Kidney (tissue), 14 donors: ENCODE results near the gene TTC1. TPM values are rescaled to one million over a fixed set of nuclear protein-coding genes. Genes with fewer than 3 reads are reported as not detected.

ENCODE experiments used
- DNase-seq, 5 donors: peaks; one replicate each; pipeline ENCODE4 v3.0.0-alpha.2; 2013 to 2020
- FAIRE-seq: peaks from 2 replicates; lab custom pipeline; 2012; peaks lifted over from hg19 to GRCh38; lab: Jason Lieb, UNC
- H3K27ac ChIP-seq, 2 donors: one replicate each; pipeline ENCODE4 v1.7.0; 2013; ENCODE audit warnings: low read depth in 2 of 2, low read length in 2 of 2, inconsistent platforms in 1 of 2
- H3K27me3 ChIP-seq: one replicate; pipeline ENCODE4 v1.7.1; 2013; ENCODE audit warnings: low read length, inconsistent platforms; ENCODE audit not compliant: control insufficient read depth, insufficient read depth
- H3K36me3 ChIP-seq, 3 donors: one replicate each; pipeline versions ENCODE4 v1.7.0 to v1.7.1; 2013; ENCODE audit warnings: low read length in 3 of 3, control low read depth in 1 of 3, inconsistent platforms in 1 of 3; ENCODE audit not compliant: insufficient read depth in 3 of 3, control insufficient read depth in 2 of 3
- H3K4me1 ChIP-seq, 3 donors: one replicate each; pipeline versions ENCODE4 v1.7.0 to v1.7.1; 2013; ENCODE audit warnings: low read length in 3 of 3, inconsistent platforms in 1 of 3, low read depth in 1 of 3; ENCODE audit not compliant: control insufficient read depth in 2 of 3, insufficient read depth in 2 of 3
- H3K4me3 ChIP-seq, 3 donors: one replicate each; pipeline versions ENCODE4 v1.7.0 to v1.8.1; 2013; ENCODE audit warnings: low read length in 3 of 3, control low read depth in 1 of 3, inconsistent platforms in 1 of 3
- H3K9ac ChIP-seq, 3 donors: one replicate each; pipeline versions ENCODE4 v1.7.0 to v1.7.1; 2013; ENCODE audit warnings: low read length in 3 of 3, control low read depth in 1 of 3, inconsistent platforms in 1 of 3
- H3K9me3 ChIP-seq, 3 donors: one replicate each; pipeline versions ENCODE4 v1.7.0 to v1.7.1; 2013; ENCODE audit warnings: low read length in 3 of 3, control low read depth in 1 of 3, inconsistent platforms in 1 of 3; ENCODE audit not compliant: control insufficient read depth in 2 of 3, insufficient read depth in 1 of 3
- CTCF ChIP-seq: IDR thresholded peaks from 3 replicates; pipeline ENCODE4 v1.5.1; 2012; ENCODE audit warnings: mild to moderate bottlenecking, moderate library complexity, borderline replicate concordance; ENCODE audit not compliant: insufficient read depth; ENCODE audit errors: extremely low read depth
- intact Hi-C: fragments of 100-400 bp; cut with DNase I; formaldehyde crosslinking; loops from one replicate; pipeline ENCODE4 v1.11.1; 2022
- polyA plus RNA-seq: library from polyadenylated mRNA; stranded (reverse); fragments of 350-450 nt; fragmentation: Illumina TruSeq; extraction: RNeasy Lipid Tissue Mini Kit (QIAGEN cat#74804); gene quantifications from one replicate; pipeline ENCODE4 v1.2.3, GENCODE V29; 2014; ENCODE audit warnings: low read depth, low replicate concordance; ENCODE audit not compliant: insufficient read depth
- total RNA-seq: library from RNA; stranded (reverse); fragmentation: NEBNext Ultra II Directional; extraction: Animal tissue kit (Norgen Biotek cat#: 25700); gene quantifications from one replicate; pipeline ENCODE4 v1.2.1, GENCODE V29; 2021
- donor health status: control.
- donor health status: control.
- donor health status: control.
- donor health status: control.
- donor health status: control.
- donor health status: DM: yes; HTN: yes; CAD: no.
- donor health status: Normal renal cell carcinoma (clear cell type).

The TTC1 gene
- total and polyA plus RNA-seq, 2 donors from 2014 or later, result 41.4 to 94.4 TPM

GRCh38 chr5:160023908-160024630 lies 15.1 kb downstream of the TTC1 start:
- no peak for DNase-seq
- Histone ChIP-seq H3K9ac (no peak overlapping the region), H3K36me3 (peaks cover 0 to 2% (median 0%) of the 10 kb centered on the region in 3 donors), H3K27me3 (no peaks in the 10 kb centered on the region), H3K4me3 (no peak overlapping the region), H3K27ac (no peak overlapping the region), H3K4me1 (peaks cover 0 to 4% (median 2%) of the 10 kb centered on the region in 3 donors), H3K9me3 (no peaks in the 10 kb centered on the region)
- TF ChIP-seq CTCF, result no peak
- intact Hi-C loops, result no loop called here
- no peak for FAIRE-seq

GRCh38 chr5:160029004-160029403 lies 20.1 kb downstream of the TTC1 start:
- no peak for TF ChIP-seq CTCF
- Histone ChIP-seq H3K4me1 (peaks cover 0 to 8% (median 3%) of the 10 kb centered on the region in 3 donors), H3K9me3 (no peaks in the 10 kb centered on the region), H3K4me3 (no peak overlapping the region), H3K9ac (no peak overlapping the region), H3K27ac (no peak overlapping the region), H3K36me3 (peaks cover 0 to 4% (median 4%) of the 10 kb centered on the region in 3 donors), H3K27me3 (no peaks in the 10 kb centered on the region)
- no peak for DNase-seq
- intact Hi-C loops, result no loop called here
- FAIRE-seq, result no peak

- intact Hi-C loops, result loop anchor here (10.0 kb wide), 1 partner anchor 305 kb away; no protein-coding TSS in a partner anchor
- no peak for FAIRE-seq
- H3K36me3 ChIP-seq, result peaks cover 0 to 4% (median 4%) of the 10 kb centered on the region in 3 donors
Observed at GRCh38 chr5:160029540-160030139, 20.7 kb downstream of the TTC1 start.

More at GRCh38 chr5:160029540-160030139, 20.7 kb downstream of the TTC1 start:
- Histone ChIP-seq H3K9me3 (no peaks in the 10 kb centered on the region), H3K27ac (no peak overlapping the region), H3K4me1 (peaks cover 0 to 8% (median 3%) of the 10 kb centered on the region in 3 donors), H3K4me3 (no peak overlapping the region), H3K27me3 (no peaks in the 10 kb centered on the region), H3K9ac (no peak overlapping the region)
- no peak for DNase-seq
- no peak for TF ChIP-seq CTCF
